AG04450 (cell line): ENCODE measurements around the gene SH3GL3. TPM values are rescaled to one million over a fixed set of nuclear protein-coding genes. Genes with fewer than 3 reads are reported as not detected.

ENCODE experiments used
- CTCF ChIA-PET: fragments of 300-600, 350-600 bp; formaldehyde crosslinking; extraction: SDS; loops from one replicate; lab custom pipeline; 2022; ENCODE audit warnings: antibody characterized with exemption, inconsistent platforms; lab: Charles Lee
- POLR2A ChIA-PET: fragments of 350-600 bp; formaldehyde crosslinking; extraction: SDS; loops from one replicate; lab custom pipeline; 2021; ENCODE audit warnings: antibody characterized with exemption, inconsistent platforms; lab: Yijun Ruan, JAX
- DNase-seq: peaks from one replicate; pipeline ENCODE4 v3.0.0-alpha.2; 2011; ENCODE audit warnings: low read depth, low spot score
- H3K27ac ChIP-seq: one replicate; pipeline ENCODE4 v1.5.1; 2012; ENCODE audit warnings: low read depth, low read length, control low read depth
- H3K27me3 ChIP-seq: one replicate; pipeline ENCODE4 v1.6.0; 2012; ENCODE audit warnings: low read length; ENCODE audit not compliant: control insufficient read depth, insufficient read depth
- H3K4me3 ChIP-seq: 2 replicates; pipeline ENCODE4 v1.5.1; 2011; ENCODE audit warnings: mild to moderate bottlenecking, low read depth, low read length, control low read depth
- H3K9me3 ChIP-seq: 2 replicates; pipeline ENCODE4 v1.5.1; 2012; ENCODE audit warnings: low read length; ENCODE audit not compliant: control insufficient read depth, insufficient read depth
- CTCF ChIP-seq: IDR thresholded peaks from 2 replicates; pipeline ENCODE4 v1.5.1; 2011; ENCODE audit warnings: low read depth, low read length, control low read depth, inconsistent platforms
- polyA plus RNA-seq: library from polyadenylated mRNA; depleted of rRNA; stranded (reverse); fragments of >200 nt; gene quantifications from 2 replicates; pipeline ENCODE4 v1.2.3, GENCODE V29; 2011

SH3GL3 gene
- polyA plus RNA-seq, 1 experiment = not detected

- Histone ChIP-seq H3K27me3 (peaks cover 21% of the 10 kb centered on the region), H3K27ac (no peak overlapping the region), H3K9me3 (peaks cover 3% of the 10 kb centered on the region; the same call in 1 of the 2 replicates), H3K4me3 (no peak overlapping the region)
- TF ChIP-seq CTCF = no peak
- POLR2A ChIA-PET = interaction anchor here (0.6 kb wide), 1 partner anchor 105 kb away, joined by 3 read pairs; no protein-coding TSS in a partner anchor
- DNase-seq = no peak
- CTCF ChIA-PET = interaction anchor here (0.6 to 1.3 kb wide), 3 partner anchors 20 to 433 kb away, joined by 3 to 6 read pairs (median 4); no protein-coding TSS in a partner anchor
These were observed 3.9 kb upstream of the SH3GL3 start for GRCh38 chr15:83443076-83443847.

- CTCF ChIA-PET = interaction anchor here (1.3 to 3.0 kb wide), 3 partner anchors 114 to 197 kb away, joined by 4 to 10 read pairs (median 6); no protein-coding TSS in a partner anchor
- Histone ChIP-seq H3K27me3 (peaks cover 27% of the 10 kb centered on the region), H3K4me3 (no peak overlapping the region), H3K9me3 (peaks cover 3% of the 10 kb centered on the region; the same call in 1 of the 2 replicates), H3K27ac (no peak overlapping the region)
- POLR2A ChIA-PET = no interaction called here
- no peak for TF ChIP-seq CTCF
- no peak for DNase-seq
These were observed 2.2 kb upstream of the SH3GL3 start for GRCh38 chr15:83444936-83445335.

- H3K27ac ChIP-seq = no peak overlapping the region
- no peak for TF ChIP-seq CTCF
- ChIA-PET POLR2A (no interaction called here), CTCF (interaction anchor here (1.5 to 3.0 kb wide), 2 partner anchors 120 to 197 kb away, joined by 4 to 10 read pairs; no protein-coding TSS in a partner anchor)
- DNase-seq = no peak
- H3K4me3 ChIP-seq = no peak overlapping the region
- peaks cover 3% of the 10 kb centered on the region; the same call in 1 of the 2 replicates for H3K9me3 ChIP-seq
- H3K27me3 ChIP-seq = peaks cover 27% of the 10 kb centered on the region
These were observed 1.5 kb upstream of the SH3GL3 start for GRCh38 chr15:83445643-83446042.

GRCh38 chr15:83446417-83446816, 724 bp upstream of the SH3GL3 start:
- ChIA-PET POLR2A (no interaction called here), CTCF (interaction anchor here (0.9 to 3.0 kb wide), 6 partner anchors 8 to 198 kb away, joined by 4 to 10 read pairs (median 6); no protein-coding TSS in a partner anchor)
- Histone ChIP-seq H3K27me3 (peaks cover 27% of the 10 kb centered on the region), H3K27ac (no peak overlapping the region), H3K4me3 (no peak overlapping the region), H3K9me3 (peaks cover 3% of the 10 kb centered on the region; the same call in 1 of the 2 replicates)
- no peak for DNase-seq
- TF ChIP-seq CTCF = no peak

GRCh38 chr15:83449250-83449671, 2.1 kb downstream of the SH3GL3 start:
- DNase-seq = no peak
- Histone ChIP-seq H3K27me3 (peaks cover 27% of the 10 kb centered on the region), H3K27ac (no peak overlapping the region), H3K9me3 (peaks cover 3% of the 10 kb centered on the region; the same call in 1 of the 2 replicates), H3K4me3 (no peak overlapping the region)
- TF ChIP-seq CTCF = no peak
- CTCF ChIA-PET = interaction anchor here (0.9 to 1.3 kb wide), 2 partner anchors 9 to 201 kb away, joined by 4 to 7 read pairs; no protein-coding TSS in a partner anchor
- POLR2A ChIA-PET = no interaction called here
